GM18907 (cell line): ENCODE data around the gene TSHZ3.

ENCODE experiments used
- ATAC-seq: cut with Tn5 transposase; IDR thresholded peaks from one replicate; pipeline ENCODE4 v1.9.1; 2021; ENCODE audit warnings: mild to moderate bottlenecking, moderate library complexity; ENCODE audit not compliant: unreplicated experiment

TSHZ3 gene

GRCh38 chr19:31338069-31338776, 11.0 kb downstream of the TSHZ3 start:
- ATAC-seq = no peak

GRCh38 chr19:31337008-31337914, 12.0 kb downstream of the TSHZ3 start:
- no peak for ATAC-seq

- no peak for ATAC-seq
Observed at GRCh38 chr19:31335716-31336115, 13.5 kb downstream of the TSHZ3 start.

- ATAC-seq = no peak
Observed at GRCh38 chr19:31334849-31335624, 14.2 kb downstream of the TSHZ3 start.

- ATAC-seq = no peak
Observed at GRCh38 chr19:31334101-31334848, 15.0 kb downstream of the TSHZ3 start.

GRCh38 chr19:31332096-31332495, 17.1 kb downstream of the TSHZ3 start:
- no peak for ATAC-seq

GRCh38 chr19:31331536-31331935, 17.7 kb downstream of the TSHZ3 start:
- no peak for ATAC-seq

- ATAC-seq = no peak
Observed at GRCh38 chr19:31330761-31331160, 18.5 kb downstream of the TSHZ3 start.

GRCh38 chr19:31330237-31330636, 19.0 kb downstream of the TSHZ3 start:
- no peak for ATAC-seq

GRCh38 chr19:31329819-31330218, 19.4 kb downstream of the TSHZ3 start:
- ATAC-seq = no peak

- no peak for ATAC-seq
Observed at GRCh38 chr19:31328238-31328637, 21.0 kb downstream of the TSHZ3 start.

- ATAC-seq = no peak
Observed at GRCh38 chr19:31326329-31327028, 22.8 kb downstream of the TSHZ3 start.

GRCh38 chr19:31325342-31325741, 23.9 kb downstream of the TSHZ3 start:
- ATAC-seq = no peak

GRCh38 chr19:31319465-31319864, 29.8 kb downstream of the TSHZ3 start:
- no peak for ATAC-seq

- no peak for ATAC-seq
Observed at GRCh38 chr19:31318790-31319425, 30.3 kb downstream of the TSHZ3 start.

GRCh38 chr19:31317570-31317969, 31.7 kb downstream of the TSHZ3 start:
- ATAC-seq = no peak

GRCh38 chr19:31317093-31317492, 32.1 kb downstream of the TSHZ3 start:
- no peak for ATAC-seq

GRCh38 chr19:31316201-31316951, 32.9 kb downstream of the TSHZ3 start:
- no peak for ATAC-seq

- ATAC-seq = no peak
Observed at GRCh38 chr19:31315652-31316051, 33.6 kb downstream of the TSHZ3 start.
